ENCODE measurements around the gene VPS13C.

Gene VPS13C

GRCh38 chr15:61807281-61807929 lies 252.8 kb downstream of the VPS13C start:
- TF ChIP-seq FOXP2 (optimal IDR thresholded peaks at IDR 0.05; ENCODE audit: borderline replicate concordance, extremely low read depth, extremely low read length, insufficient read depth) (no peak), POLR2AphosphoS5 (IDR thresholded peaks at IDR 0.05; ENCODE audit: low read depth, low read length) (no peak), REST (IDR thresholded peaks at IDR 0.05; ENCODE audit: insufficient read depth in 1 of 2, low read depth in 2 of 2, low read length in 2 of 2) (no peak)

Data from PFSK-1 (cell line).